PC-3 (cell line): ENCODE data around the gene HOXD4.

ENCODE experiments used
- CTCF ChIP-seq: fragments of 300-600 bp; sonication (generic); conservative IDR thresholded peaks from 2 replicates; pipeline ENCODE4 v1.5.1; 2017; ENCODE audit warnings: antibody characterized with exemption, low read depth, mild to moderate bottlenecking, low read length
- EZH2 ChIP-seq: fragments of 300-600 bp; sonication (generic); IDR thresholded peaks from one replicate; pipeline ENCODE4 v1.6.1; 2017; ENCODE audit warnings: antibody characterized with exemption, mild to moderate bottlenecking, low read length; ENCODE audit not compliant: unreplicated experiment

- TF ChIP-seq CTCF (no peak), EZH2 (no peak)
These were observed 27.8 kb upstream of the HOXD4 start for GRCh38 chr2:176123411-176124109.
